ACC112 (cell line): ENCODE results near the gene VPS37B.
"Not testable (repeated sequence)": the region's sequence is repeated elsewhere in the genome, so short reads cannot be mapped to it uniquely, and the experiment has no call there.

Experiments
- H2AFZ ChIP-seq: fragments of 200-600 bp; sonication (generic); one replicate; pipeline ENCODE4 v1.6.0; 2017; ENCODE audit warnings: antibody characterized with exemption, low read length; ENCODE audit not compliant: unreplicated experiment
- H3K27ac ChIP-seq: fragments of 200-600 bp; sonication (generic); 2 replicates; pipeline ENCODE4 v1.5.1; 2014; ENCODE audit warnings: low read depth, mild to moderate bottlenecking, antibody characterized with exemption, low read length, moderate library complexity
- H3K27me3 ChIP-seq: fragments of 200-600 bp; sonication (generic); 2 replicates; pipeline ENCODE4 v1.6.1; 2014; ENCODE audit warnings: mild to moderate bottlenecking, antibody characterized with exemption, low read length, moderate library complexity, mixed read lengths; ENCODE audit not compliant: insufficient read depth
- H3K36me3 ChIP-seq: fragments of 200-600 bp; sonication (generic); 2 replicates; pipeline ENCODE4 v1.6.1; 2016; ENCODE audit warnings: mild to moderate bottlenecking, antibody characterized with exemption, low read length, moderate library complexity, mixed read lengths; ENCODE audit not compliant: insufficient read depth
- H3K4me1 ChIP-seq: fragments of 200-600 bp; sonication (generic); one replicate; pipeline ENCODE4 v1.6.1; 2016; ENCODE audit warnings: low read length, mixed read lengths; ENCODE audit not compliant: insufficient read depth, unreplicated experiment, control insufficient read depth
- H3K4me3 ChIP-seq: fragments of 200-600 bp; sonication (generic); 2 replicates; pipeline ENCODE4 v1.5.1; 2014; ENCODE audit warnings: mild to moderate bottlenecking, low read depth, low read length
- H3K79me2 ChIP-seq: fragments of 200-600 bp; sonication (generic); one replicate; pipeline ENCODE4 v1.6.0; 2016; ENCODE audit warnings: low read length; ENCODE audit not compliant: control insufficient read depth, unreplicated experiment, insufficient read depth

The VPS37B gene

GRCh38 chr12:122880668-122881067 is 15.3 kb downstream of the VPS37B start:
- H3K4me1 ChIP-seq = peaks cover 25% of the 10 kb centered on the region
- peaks cover 83% of the 10 kb centered on the region for H3K79me2 ChIP-seq
- H3K4me3 ChIP-seq = no peak overlapping the region
- H3K36me3 ChIP-seq = no peaks in the 10 kb centered on the region
- H3K27ac ChIP-seq = no peak overlapping the region
- H3K27me3 ChIP-seq = no peaks in the 10 kb centered on the region
- no peak overlapping the region for H2AFZ ChIP-seq

DNA sequence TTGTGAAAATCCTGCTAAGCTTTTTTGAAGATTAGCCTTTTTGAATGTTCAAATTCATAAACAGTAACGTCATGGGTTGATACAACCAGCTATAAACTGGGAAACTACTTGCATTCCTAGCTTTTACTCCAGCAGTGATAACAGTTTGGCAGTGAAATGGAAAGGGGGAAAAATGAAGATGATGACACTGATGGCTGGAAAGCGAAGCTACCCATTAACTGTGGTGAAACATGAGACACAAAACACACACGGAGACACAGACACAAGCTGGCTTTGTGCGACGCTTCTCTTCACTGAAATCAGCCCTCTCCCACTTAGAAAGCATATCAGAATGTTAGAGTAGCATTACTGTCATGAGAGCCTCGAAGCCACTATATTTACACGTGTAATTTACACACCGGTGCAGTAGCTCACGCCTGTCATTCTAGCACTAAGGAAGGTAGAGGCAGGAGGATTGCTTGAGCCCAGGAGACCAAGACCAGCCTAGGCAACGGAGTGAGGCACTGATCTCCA is 15.7 kb downstream of the VPS37B start:
- Histone ChIP-seq H3K27me3 (no peaks in the 10 kb centered on the region), H3K4me1 (peaks cover 24% of the 10 kb centered on the region), H3K27ac (no peak overlapping the region), H3K36me3 (no peaks in the 10 kb centered on the region), H3K4me3 (no peak overlapping the region), H2AFZ (no peak overlapping the region), H3K79me2 (peaks cover 86% of the 10 kb centered on the region)

DNA sequence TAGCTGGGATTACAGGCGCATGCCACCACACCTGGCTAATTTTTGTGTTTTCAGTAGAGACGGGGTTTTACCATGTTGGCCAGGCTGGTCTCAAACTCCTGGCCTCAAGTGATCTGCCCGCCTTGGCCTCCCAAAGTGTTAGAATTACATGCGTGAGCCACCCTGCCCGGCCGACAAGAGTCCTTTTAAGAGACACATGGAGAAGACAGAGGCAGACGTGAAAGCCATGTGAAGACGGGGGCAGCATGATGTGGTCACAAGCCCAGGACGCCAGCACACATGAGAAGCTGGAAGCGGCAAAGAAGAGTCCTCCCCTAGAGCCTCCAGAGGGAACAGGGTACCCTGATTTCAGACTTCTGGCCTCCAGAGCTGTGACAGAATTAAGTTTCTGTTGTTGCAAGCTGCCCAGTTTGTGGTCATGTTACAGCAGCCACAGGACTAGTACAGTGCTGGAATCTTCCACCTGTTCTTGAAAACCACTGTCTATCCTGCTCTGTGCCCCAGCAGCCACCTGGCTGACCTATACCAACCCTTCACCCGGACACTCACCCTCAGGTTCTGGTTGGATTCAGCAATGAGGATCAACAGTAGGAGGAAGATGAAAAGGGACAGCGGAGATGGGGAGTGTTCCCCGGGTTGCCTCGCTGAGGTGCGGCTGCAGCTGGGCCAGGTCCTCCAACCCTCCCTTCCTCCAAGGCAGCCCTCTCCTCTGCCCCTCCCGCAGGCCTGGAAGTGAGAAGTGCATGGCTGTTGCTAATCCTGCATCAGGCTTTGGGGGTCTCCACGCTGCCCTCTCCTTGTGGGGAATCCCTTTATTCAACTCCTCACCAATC is 16.9 kb downstream of the VPS37B start:
- H2AFZ ChIP-seq = no peak overlapping the region
- H3K79me2 ChIP-seq = peaks cover 80% of the 10 kb centered on the region
- H3K4me1 ChIP-seq = peaks cover 13% of the 10 kb centered on the region
- no peak overlapping the region for H3K27ac ChIP-seq
- H3K36me3 ChIP-seq = no peaks in the 10 kb centered on the region
- no peaks in the 10 kb centered on the region for H3K27me3 ChIP-seq
- no peak overlapping the region for H3K4me3 ChIP-seq

- Histone ChIP-seq H3K79me2 (peaks cover 78% of the 10 kb centered on the region), H3K4me3 (no peak overlapping the region), H3K4me1 (peaks cover 25% of the 10 kb centered on the region), H3K36me3 (no peaks in the 10 kb centered on the region), H3K27ac (no peak overlapping the region), H3K27me3 (no peaks in the 10 kb centered on the region), H2AFZ (no peak overlapping the region)
Observed at GRCh38 chr12:122876731-122877130, 19.2 kb downstream of the VPS37B start.

- not testable (repeated sequence) for H3K27ac ChIP-seq, H3K4me3 ChIP-seq, H3K36me3 ChIP-seq, H2AFZ ChIP-seq, H3K27me3 ChIP-seq
- Histone ChIP-seq H3K79me2 (peaks cover 79% of the 10 kb centered on the region), H3K4me1 (peaks cover 30% of the 10 kb centered on the region)
Observed at GRCh38 chr12:122876281-122876680, 19.6 kb downstream of the VPS37B start.

GRCh38 chr12:122875590-122876220 is 20.2 kb downstream of the VPS37B start:
- Histone ChIP-seq H3K4me1 (peaks cover 31% of the 10 kb centered on the region), H3K36me3 (no peaks in the 10 kb centered on the region), H3K79me2 (peaks cover 79% of the 10 kb centered on the region), H3K27ac (no peak overlapping the region), H3K27me3 (no peaks in the 10 kb centered on the region), H2AFZ (no peak overlapping the region), H3K4me3 (no peak overlapping the region)

DNA sequence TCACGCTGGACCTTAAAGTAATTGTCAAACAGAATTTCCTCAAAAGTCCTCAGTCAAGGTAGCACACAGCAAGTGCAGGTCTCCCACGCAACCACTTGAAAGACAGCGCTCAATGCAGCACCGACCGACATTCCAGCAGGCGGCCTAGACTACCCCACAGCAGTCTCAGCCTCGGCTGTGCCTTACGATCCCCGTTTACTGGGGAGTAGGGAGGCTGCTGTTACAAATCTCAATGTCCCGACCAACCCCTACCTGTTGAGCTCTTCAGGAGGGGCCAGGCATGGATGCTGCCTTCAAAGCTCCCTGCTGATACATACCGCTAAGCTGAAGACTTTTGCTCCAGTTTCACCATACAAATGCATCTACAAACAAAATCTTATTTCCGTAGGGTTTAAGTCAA is 21.8 kb downstream of the VPS37B start:
- Histone ChIP-seq H3K4me3 (no peak overlapping the region), H3K27me3 (no peaks in the 10 kb centered on the region), H2AFZ (no peak overlapping the region), H3K4me1 (peaks cover 23% of the 10 kb centered on the region), H3K79me2 (peaks cover 64% of the 10 kb centered on the region), H3K36me3 (no peaks in the 10 kb centered on the region; the same call in 1 of the 2 replicates), H3K27ac (no peak overlapping the region)

- Histone ChIP-seq H3K79me2 (peaks cover 61% of the 10 kb centered on the region), H2AFZ (no peak overlapping the region), H3K27me3 (no peaks in the 10 kb centered on the region), H3K27ac (no peak overlapping the region), H3K4me1 (peaks cover 23% of the 10 kb centered on the region), H3K36me3 (no peaks in the 10 kb centered on the region; the same call in 1 of the 2 replicates), H3K4me3 (no peak overlapping the region)
Observed at GRCh38 chr12:122873540-122873939, 22.4 kb downstream of the VPS37B start.

DNA sequence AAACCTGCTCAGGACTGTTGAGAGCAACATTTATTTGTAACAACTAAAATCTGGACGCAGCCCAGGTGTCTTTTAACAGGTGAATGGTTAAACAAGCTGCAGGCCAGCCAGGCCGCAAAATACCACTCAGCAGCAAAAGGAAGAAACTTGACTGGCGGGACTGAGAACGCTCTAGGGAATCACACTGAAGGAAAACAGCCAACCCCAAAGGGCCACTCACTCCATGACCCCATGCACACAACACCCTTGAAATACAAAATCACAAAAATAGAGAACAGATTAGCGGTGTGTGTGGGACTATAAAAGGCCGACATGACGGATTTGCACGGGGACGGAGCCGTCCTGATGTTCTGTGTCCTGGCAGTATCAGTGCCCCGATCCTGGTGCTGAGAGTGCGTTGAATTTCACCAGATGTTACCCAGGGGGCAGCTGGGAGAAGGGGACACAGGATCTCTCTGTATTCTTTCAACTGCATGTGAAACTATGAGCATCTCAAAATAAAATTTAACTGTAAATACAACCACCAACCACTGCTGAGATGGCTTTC is 23.0 kb downstream of the VPS37B start:
- Histone ChIP-seq H3K36me3 (no peaks in the 10 kb centered on the region; the same call in 1 of the 2 replicates), H3K4me1 (peaks cover 23% of the 10 kb centered on the region), H2AFZ (no peak overlapping the region), H3K4me3 (no peak overlapping the region), H3K27ac (no peak overlapping the region), H3K27me3 (no peaks in the 10 kb centered on the region), H3K79me2 (peaks cover 61% of the 10 kb centered on the region)

- Histone ChIP-seq H3K79me2 (peaks cover 53% of the 10 kb centered on the region), H3K4me1 (peaks cover 23% of the 10 kb centered on the region), H2AFZ (no peak overlapping the region), H3K27ac (peak overlapping the region; percentile 15), H3K4me3 (peak overlapping the region; percentile 68), H3K36me3 (no peaks in the 10 kb centered on the region; the same call in 1 of the 2 replicates), H3K27me3 (no peaks in the 10 kb centered on the region)
Observed at GRCh38 chr12:122871851-122872780, 23.8 kb downstream of the VPS37B start.
